Astrocyte of the cerebellum (primary cell): ENCODE results near the gene TANC1.

Experiments used
- DNase-seq: peaks from one replicate; pipeline ENCODE4 v3.0.0-alpha.2; 2011; ENCODE audit warnings: low read depth
- H3K4me3 ChIP-seq: 2 replicates; pipeline ENCODE4 v1.5.1; 2011; ENCODE audit warnings: mild to moderate bottlenecking, low read depth, low read length, moderate library complexity
- in situ Hi-C: cut with HindIII; loops from 2 replicates; pipeline ENCODE4 v1.10.0; 2017; ENCODE audit warnings: low sequenced_read_pairs
- TF ChIP-seq, protein P1 (sequence below): IDR thresholded peaks from 2 replicates; pipeline ENCODE4 v1.5.1; 2012; ENCODE audit warnings: low read length, low read depth, moderate library complexity, mild to moderate bottlenecking; ENCODE audit errors: missing control alignments

Gene TANC1

DNA sequence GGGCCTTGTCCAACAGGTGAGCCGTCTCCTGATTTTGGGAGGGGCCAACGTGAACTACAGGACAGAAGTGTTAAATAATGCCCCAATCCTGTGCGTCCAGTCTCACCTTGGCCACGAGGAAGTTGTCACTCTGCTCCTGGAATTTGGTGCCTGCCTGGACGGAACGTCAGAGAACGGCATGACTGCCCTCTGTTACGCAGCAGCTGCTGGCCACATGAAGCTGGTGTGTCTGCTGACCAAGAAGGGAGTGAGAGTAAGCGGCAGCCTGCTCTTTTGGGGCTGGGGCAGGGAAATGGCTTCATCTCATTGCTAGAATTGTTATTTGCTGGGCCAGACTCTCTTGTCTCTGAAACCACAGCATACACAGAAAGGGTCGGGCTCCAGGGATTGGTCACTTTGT is 225.8 kb downstream of the TANC1 start:
- in situ Hi-C loops = no loop called here
- TF ChIP-seq, protein P1, sequence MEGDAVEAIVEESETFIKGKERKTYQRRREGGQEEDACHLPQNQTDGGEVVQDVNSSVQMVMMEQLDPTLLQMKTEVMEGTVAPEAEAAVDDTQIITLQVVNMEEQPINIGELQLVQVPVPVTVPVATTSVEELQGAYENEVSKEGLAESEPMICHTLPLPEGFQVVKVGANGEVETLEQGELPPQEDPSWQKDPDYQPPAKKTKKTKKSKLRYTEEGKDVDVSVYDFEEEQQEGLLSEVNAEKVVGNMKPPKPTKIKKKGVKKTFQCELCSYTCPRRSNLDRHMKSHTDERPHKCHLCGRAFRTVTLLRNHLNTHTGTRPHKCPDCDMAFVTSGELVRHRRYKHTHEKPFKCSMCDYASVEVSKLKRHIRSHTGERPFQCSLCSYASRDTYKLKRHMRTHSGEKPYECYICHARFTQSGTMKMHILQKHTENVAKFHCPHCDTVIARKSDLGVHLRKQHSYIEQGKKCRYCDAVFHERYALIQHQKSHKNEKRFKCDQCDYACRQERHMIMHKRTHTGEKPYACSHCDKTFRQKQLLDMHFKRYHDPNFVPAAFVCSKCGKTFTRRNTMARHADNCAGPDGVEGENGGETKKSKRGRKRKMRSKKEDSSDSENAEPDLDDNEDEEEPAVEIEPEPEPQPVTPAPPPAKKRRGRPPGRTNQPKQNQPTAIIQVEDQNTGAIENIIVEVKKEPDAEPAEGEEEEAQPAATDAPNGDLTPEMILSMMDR = no peak
- no peak for DNase-seq
- H3K4me3 ChIP-seq = no peak overlapping the region

DNA sequence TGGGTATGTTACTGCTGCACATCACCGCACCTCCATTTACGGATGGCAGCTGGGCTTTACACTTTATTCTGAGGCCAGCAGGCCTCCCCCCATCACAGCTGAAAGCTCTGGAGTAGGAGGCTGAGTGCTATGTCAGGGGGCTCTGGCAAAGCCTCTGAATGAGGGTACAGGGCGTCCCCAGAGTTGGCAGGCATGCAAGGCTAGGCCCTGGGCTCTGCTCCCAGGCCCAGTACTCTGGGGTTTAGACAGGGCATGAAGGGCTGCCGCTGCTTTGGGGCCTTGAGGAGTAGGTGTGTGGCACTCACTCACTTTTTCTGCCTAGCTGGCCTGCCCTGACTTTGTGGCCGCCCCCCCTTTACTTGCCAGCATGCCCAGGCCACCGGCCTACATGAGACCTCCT is 227.3 kb downstream of the TANC1 start:
- H3K4me3 ChIP-seq = no peak overlapping the region
- TF ChIP-seq, protein P1 = no peak
- in situ Hi-C loops = no loop called here
- no peak for DNase-seq

DNA sequence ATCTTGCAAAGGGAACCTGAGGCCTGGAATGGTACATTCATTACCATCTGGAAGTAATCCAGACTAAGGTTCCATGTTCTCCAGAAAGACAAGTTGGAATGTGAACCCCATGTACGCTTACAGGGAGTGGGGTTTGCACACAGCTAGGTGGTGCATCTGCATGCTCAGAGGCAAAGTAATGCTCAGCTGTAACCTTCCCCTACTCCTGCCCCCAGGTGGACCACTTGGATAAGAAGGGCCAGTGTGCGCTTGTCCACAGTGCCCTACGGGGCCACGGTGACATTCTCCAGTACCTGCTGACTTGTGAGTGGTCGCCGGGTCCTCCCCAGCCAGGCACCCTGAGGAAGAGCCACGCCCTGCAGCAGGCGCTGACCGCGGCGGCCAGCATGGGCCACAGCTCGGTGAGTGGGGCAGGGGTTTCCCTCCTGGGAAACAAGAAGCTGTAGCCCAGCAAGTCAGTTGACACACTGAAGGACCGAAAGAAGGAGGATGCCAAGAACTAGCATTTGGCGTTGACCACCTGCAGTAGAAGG is 228.0 kb downstream of the TANC1 start:
- H3K4me3 ChIP-seq = no peak overlapping the region
- in situ Hi-C loops = no loop called here
- DNase-seq = no peak
- TF ChIP-seq, protein P1 = no peak

DNA sequence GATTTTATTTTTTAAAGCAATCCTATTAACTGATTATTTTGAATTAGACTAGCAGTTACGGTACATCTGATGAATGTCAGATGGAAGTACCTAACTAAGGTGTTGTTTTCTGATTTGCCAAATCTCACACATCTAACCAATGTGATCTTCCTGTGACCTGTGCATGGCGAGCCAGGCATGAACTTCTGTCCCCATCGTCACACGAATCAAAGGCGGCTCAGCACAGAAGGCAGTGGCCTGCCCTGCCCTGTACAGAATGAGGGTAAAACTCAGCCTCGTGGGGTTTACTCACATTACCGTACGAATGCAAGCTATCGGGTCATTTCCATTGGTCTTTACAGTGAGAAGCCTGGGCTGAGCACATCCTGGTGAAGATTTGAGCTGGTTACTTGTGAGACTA is 230.8 kb downstream of the TANC1 start:
- in situ Hi-C loops = no loop called here
- H3K4me3 ChIP-seq = no peak overlapping the region
- DNase-seq = no peak
- TF ChIP-seq, protein P1 = no peak

DNA sequence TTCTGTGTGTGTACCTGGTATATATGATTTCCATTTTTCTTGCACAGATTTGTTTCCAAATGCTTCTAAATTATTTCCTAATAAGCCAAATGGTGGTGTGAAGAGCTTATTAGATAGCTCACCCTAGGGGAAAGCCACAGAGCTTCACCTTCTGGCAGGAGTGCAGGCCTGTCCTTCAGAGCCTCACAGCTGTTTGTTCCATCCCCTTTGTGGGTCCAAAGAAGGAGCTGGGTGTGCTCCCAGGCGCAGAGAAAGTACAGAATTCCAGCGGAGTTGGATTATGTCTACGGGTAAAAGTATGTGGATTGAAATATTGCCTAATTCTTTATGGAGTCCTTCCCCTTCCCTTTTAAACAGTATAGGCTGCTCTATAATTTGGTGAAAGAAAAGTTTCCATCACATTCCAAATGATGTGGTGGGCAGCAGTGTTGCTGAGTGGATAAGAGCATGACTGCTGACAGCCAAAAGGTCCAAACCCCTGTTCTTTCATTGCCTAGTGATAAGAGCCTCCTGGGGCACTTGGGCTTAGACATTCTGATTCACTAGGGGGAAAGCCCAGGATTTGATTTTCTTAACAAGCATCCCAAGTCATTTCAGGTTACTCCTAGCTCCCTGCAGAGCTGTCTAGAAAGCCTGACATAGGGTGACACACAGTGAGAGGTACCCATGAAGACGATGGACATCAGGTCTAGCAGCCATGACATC is 231.5 kb downstream of the TANC1 start:
- H3K4me3 ChIP-seq = no peak overlapping the region
- TF ChIP-seq, protein P1 = no peak
- no peak for DNase-seq
- in situ Hi-C loops = no loop called here

DNA sequence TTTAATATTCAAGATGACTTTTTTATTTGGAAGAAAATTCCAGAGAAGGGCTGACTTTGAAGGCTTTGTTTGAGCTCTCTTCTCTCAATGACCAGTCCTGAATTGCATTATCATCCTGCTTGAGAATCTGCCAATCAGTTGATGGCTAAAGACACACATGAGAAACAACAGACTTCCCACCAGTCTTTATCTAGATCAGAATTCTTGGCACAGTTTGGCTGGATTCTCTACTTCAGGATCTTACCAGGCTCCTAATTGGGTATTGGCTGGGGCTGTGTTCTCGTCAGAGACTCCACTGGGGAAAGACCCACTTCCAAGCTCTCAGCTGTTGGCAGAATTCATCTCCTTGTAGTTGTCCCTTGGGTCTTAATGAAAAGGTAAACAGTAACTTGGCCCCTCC is 232.1 kb downstream of the TANC1 start:
- H3K4me3 ChIP-seq = no peak overlapping the region
- no peak for DNase-seq
- in situ Hi-C loops = no loop called here
- TF ChIP-seq, protein P1 = no peak
